Astrocyte of the cerebellum (primary cell): ENCODE measurements around the gene CFLAR.

ENCODE experiments used
- DNase-seq: peaks from one replicate; pipeline ENCODE4 v3.0.0-alpha.2; 2011; ENCODE audit warnings: low read depth
- H3K4me3 ChIP-seq: 2 replicates; pipeline ENCODE4 v1.5.1; 2011; ENCODE audit warnings: mild to moderate bottlenecking, low read depth, low read length, moderate library complexity
- CTCF ChIP-seq: IDR thresholded peaks from 2 replicates; pipeline ENCODE4 v1.5.1; 2012; ENCODE audit warnings: low read length, low read depth, moderate library complexity, mild to moderate bottlenecking; ENCODE audit errors: missing control alignments
- in situ Hi-C: cut with HindIII; loops from 2 replicates; pipeline ENCODE4 v1.10.0; 2017; ENCODE audit warnings: low sequenced_read_pairs

The CFLAR gene

GRCh38 chr2:201118121-201118960 is 2.4 kb downstream of the CFLAR start:
- DNase-seq, result peak; percentile 52
- in situ Hi-C loops, result loop anchor here (5.0 kb wide), 1 partner anchor 34 kb away; no protein-coding TSS in a partner anchor

DNA sequence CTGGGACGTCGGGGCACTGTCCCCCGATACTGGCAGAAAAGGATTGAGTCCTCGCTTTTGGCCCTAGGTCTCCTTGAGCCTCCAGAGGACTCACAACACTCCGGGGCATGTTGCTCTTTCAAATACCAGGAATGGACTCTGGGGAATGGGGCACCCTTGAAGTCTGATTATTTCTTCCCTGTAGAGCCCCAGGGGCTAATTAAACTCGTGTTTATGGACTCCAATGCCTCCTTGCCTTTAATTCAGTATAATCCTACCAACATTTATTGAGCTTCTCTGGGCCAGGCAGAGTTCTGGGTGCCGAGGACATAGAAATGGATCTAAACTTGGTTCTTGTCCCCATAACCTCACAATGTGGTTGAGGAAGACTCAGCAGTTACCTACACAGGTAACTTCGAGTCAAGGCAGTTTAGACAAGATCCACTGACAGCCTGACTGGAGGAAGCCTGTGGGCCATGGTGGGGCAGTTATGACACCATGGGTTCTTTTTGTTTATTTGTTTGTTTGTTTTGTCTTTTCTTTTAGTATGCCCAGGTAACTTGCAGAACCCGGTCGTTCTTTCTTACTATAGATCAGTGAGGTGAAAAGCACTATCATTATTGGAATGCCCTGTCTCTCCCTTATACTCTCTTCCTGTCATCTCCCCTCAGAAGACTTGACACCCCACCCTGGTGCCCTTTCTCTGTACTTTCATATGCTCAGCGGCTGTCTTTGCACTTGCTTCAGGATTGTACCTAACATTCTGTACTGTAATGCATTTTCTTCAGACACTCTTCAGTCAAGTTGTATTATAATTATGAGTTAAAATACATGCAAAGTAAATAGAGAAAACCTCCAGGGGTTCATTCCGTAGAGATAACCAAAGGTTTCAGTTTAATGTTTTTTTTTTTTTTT is 3.2 kb downstream of the CFLAR start:
- no peak for DNase-seq
- in situ Hi-C loops, result loop anchor here (5.0 kb wide), 1 partner anchor 33 kb away; no protein-coding TSS in a partner anchor
- no peak for TF ChIP-seq CTCF

More at GRCh38 chr2:201118121-201118960, 2.4 kb downstream of the CFLAR start:
- peak overlapping the region; percentile 60 for H3K4me3 ChIP-seq
- peak; percentile 51 for TF ChIP-seq CTCF

GRCh38 chr2:201122276-201122675 is 6.3 kb downstream of the CFLAR start:
- no peak for DNase-seq
- in situ Hi-C loops, result no loop called here
- no peak overlapping the region for H3K4me3 ChIP-seq

More for the DNA sequence above, 3.2 kb downstream of the CFLAR start:
- H3K4me3 ChIP-seq, result peak overlapping the region; percentile 60

DNA sequence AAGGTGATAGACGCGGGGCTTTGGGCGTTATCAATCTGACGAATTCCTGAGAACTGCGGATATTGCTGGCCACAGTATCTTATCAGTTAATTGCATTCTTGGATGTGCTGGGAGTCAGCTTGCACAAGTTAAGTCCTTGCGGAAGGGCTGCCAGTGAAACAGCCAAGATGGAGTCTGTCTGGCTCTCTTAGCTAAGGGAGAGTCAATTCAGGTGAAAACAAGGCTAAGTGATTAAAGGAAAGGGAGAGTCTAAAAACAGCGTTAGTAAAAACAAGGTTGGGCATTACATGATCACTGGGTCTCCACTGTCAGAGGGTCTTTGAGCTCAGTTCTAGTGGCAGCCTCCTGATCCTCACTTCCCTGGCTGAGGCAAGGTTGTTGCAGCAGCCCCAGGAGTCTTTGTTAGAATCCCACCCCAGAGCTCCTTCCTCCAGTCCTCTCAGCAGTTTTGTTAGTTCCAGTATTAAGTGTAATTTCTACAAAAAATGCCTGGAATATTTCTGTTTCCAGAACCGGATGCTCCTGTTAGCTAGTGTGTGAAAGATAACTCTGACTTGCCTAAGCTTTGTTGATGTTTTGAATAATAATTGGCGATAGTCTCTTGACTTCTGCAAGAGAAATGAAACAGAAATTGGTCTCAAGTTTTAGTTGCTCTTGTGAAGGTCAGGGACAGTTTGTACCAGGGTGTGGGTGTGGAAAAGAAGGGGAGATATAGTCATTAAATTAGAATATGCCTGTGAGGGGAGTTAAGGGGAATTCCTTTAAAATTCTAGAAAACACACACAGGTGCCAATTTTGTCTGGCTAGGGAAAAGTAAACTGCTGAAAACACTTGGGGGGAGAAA is 10.6 kb downstream of the CFLAR start:
- no peak overlapping the region for H3K4me3 ChIP-seq
- in situ Hi-C loops, result no loop called here

More at GRCh38 chr2:201122276-201122675, 6.3 kb downstream of the CFLAR start:
- TF ChIP-seq CTCF, result no peak

DNA sequence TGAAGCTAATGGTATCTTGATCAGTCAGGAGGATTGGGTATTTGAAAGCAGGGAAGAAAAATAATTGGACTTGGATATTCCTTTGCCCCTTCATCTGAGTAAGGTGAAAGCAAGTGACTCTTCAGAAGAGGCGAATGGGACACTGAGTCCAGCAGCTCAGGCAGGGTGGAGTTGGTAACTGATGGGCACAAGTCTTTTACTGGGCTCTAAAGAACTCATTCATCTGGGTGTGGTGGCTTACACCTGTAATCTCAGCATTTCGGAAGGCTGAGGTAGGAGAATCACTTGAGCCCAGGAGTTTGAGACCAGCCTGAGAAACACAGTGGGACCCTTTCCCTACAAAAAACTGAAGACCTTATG is 11.2 kb downstream of the CFLAR start:
- DNase-seq, result no peak
- TF ChIP-seq CTCF, result no peak
- in situ Hi-C loops, result no loop called here
- no peak overlapping the region for H3K4me3 ChIP-seq

More for the DNA sequence above, 10.6 kb downstream of the CFLAR start:
- no peak for DNase-seq
- TF ChIP-seq CTCF, result no peak
